ENCODE measurements around the gene DCLK1. TPM values are rescaled to one million over a fixed set of nuclear protein-coding genes. Genes with fewer than 3 reads are reported as not detected.

The DCLK1 gene
- total RNA-seq, 2 experiments from 2014 or later = not detected

- Mint-ChIP-seq H3K9me3 (peaks cover 8% of the 10 kb centered on the region), H3K36me3 (ENCODE audit: low read depth) (no peaks in the 10 kb centered on the region), H3K27me3 (peaks cover 1% of the 10 kb centered on the region), H3K27ac (no peak overlapping the region), H3K4me1 (ENCODE audit: low read depth) (no peaks in the 10 kb centered on the region), H3K4me3 (no peak overlapping the region)
- TF ChIP-seq, protein P1, sequence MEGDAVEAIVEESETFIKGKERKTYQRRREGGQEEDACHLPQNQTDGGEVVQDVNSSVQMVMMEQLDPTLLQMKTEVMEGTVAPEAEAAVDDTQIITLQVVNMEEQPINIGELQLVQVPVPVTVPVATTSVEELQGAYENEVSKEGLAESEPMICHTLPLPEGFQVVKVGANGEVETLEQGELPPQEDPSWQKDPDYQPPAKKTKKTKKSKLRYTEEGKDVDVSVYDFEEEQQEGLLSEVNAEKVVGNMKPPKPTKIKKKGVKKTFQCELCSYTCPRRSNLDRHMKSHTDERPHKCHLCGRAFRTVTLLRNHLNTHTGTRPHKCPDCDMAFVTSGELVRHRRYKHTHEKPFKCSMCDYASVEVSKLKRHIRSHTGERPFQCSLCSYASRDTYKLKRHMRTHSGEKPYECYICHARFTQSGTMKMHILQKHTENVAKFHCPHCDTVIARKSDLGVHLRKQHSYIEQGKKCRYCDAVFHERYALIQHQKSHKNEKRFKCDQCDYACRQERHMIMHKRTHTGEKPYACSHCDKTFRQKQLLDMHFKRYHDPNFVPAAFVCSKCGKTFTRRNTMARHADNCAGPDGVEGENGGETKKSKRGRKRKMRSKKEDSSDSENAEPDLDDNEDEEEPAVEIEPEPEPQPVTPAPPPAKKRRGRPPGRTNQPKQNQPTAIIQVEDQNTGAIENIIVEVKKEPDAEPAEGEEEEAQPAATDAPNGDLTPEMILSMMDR (IDR thresholded peaks at IDR 0.05) = no peak
- POLR2A ChIA-PET = no interaction called here
- DNase-seq (no peak), ATAC-seq (no peak)
- intact Hi-C loops (cut with micrococcal nuclease) = no loop called here
- CTCF ChIA-PET = no interaction called here
Observed at GRCh38 chr13:35841060-35841521, 290.1 kb downstream of the DCLK1 start.

GRCh38 chr13:35839806-35840205 lies 291.4 kb downstream of the DCLK1 start:
- no peaks in the 10 kb centered on the region for H3K4me1 Mint-ChIP-seq (ENCODE audit: low read depth)
- H3K27ac Mint-ChIP-seq = no peak overlapping the region
- POLR2A ChIA-PET = no interaction called here
- CTCF ChIA-PET = no interaction called here
- DNase-seq = no peak
- peaks cover 1% of the 10 kb centered on the region for H3K27me3 Mint-ChIP-seq
- no peak overlapping the region for H3K4me3 Mint-ChIP-seq
- ATAC-seq = no peak
- H3K36me3 Mint-ChIP-seq (ENCODE audit: low read depth) = no peaks in the 10 kb centered on the region
- peaks cover 8% of the 10 kb centered on the region for H3K9me3 Mint-ChIP-seq
- TF ChIP-seq, protein P1 (IDR thresholded peaks at IDR 0.05) = no peak
- intact Hi-C loops (cut with micrococcal nuclease) = no loop called here

DNA sequence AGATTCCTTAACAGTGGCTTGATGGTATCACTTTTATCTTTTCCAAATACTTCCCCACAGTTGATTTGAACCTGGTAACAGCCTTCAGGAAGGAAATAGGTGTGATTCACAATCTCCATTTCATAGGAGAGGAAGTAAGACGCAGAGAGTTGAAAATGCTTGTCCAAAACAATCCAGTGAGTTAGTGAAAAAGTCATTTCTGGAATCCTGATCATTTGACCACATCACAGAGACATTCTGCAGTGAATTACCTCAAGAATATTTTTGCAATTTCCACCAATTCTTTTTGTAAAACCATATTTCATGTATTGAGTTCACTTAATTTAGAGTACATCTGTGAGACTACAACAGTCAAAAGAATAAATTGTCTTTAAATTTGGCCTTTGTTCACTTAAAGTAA lies 292.8 kb downstream of the DCLK1 start:
- Mint-ChIP-seq H3K9me3 (peaks cover 8% of the 10 kb centered on the region), H3K4me1 (ENCODE audit: low read depth) (no peaks in the 10 kb centered on the region), H3K27ac (no peak overlapping the region), H3K36me3 (ENCODE audit: low read depth) (no peaks in the 10 kb centered on the region), H3K4me3 (no peak overlapping the region), H3K27me3 (peaks cover 1% of the 10 kb centered on the region)
- CTCF ChIA-PET = interaction anchor here (1.1 kb wide), 1 partner anchor 20 kb away, joined by 4 read pairs; no protein-coding TSS in a partner anchor
- ATAC-seq (no peak), DNase-seq (no peak)
- intact Hi-C loops (cut with micrococcal nuclease) = no loop called here
- POLR2A ChIA-PET = no interaction called here
- TF ChIP-seq, protein P1 (IDR thresholded peaks at IDR 0.05) = no peak

DNA sequence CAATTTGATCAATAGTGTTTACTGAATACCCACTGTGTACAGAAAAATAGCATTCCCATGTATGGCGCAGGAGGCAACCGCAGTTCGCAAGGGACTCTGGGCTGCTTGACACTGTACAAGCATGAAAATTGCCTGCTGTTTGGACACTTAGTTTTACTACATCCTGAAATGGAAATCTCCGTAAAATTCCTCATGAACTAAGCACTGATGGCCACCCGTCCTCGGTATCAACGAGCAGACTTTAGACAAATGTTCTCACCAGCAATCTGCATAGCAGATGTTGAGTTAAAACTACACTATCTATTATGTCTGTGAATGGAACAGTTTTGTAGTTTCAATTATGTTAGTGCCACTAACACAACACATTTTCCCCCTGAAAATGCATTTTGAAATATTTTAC lies 294.7 kb downstream of the DCLK1 start:
- Mint-ChIP-seq H3K4me3 (no peak overlapping the region), H3K27me3 (peaks cover 1% of the 10 kb centered on the region), H3K27ac (no peak overlapping the region), H3K4me1 (ENCODE audit: low read depth) (no peaks in the 10 kb centered on the region), H3K36me3 (ENCODE audit: low read depth) (no peaks in the 10 kb centered on the region), H3K9me3 (peaks cover 8% of the 10 kb centered on the region)
- ChIA-PET CTCF (no interaction called here), POLR2A (no interaction called here)
- TF ChIP-seq, protein P1 (IDR thresholded peaks at IDR 0.05) = no peak
- DNase-seq = no peak
- no peak for ATAC-seq
- intact Hi-C loops (cut with micrococcal nuclease) = no loop called here

GRCh38 chr13:35835989-35836388 lies 295.2 kb downstream of the DCLK1 start:
- ChIA-PET CTCF (no interaction called here), POLR2A (no interaction called here)
- Mint-ChIP-seq H3K4me3 (no peak overlapping the region), H3K27me3 (peaks cover 1% of the 10 kb centered on the region), H3K27ac (no peak overlapping the region), H3K9me3 (peaks cover 8% of the 10 kb centered on the region), H3K36me3 (ENCODE audit: low read depth) (no peaks in the 10 kb centered on the region), H3K4me1 (ENCODE audit: low read depth) (no peaks in the 10 kb centered on the region)
- intact Hi-C loops (cut with micrococcal nuclease) = no loop called here
- no peak for DNase-seq
- TF ChIP-seq, protein P1 (IDR thresholded peaks at IDR 0.05) = no peak
- ATAC-seq = no peak

Data from activated CD8-positive, alpha-beta T cell treated with anti-CD3 and anti-CD28 coated beads for 36 hours (primary cell).